K562 (cell line): ENCODE data around the gene OLFML3. TPM values are rescaled to one million over a fixed set of nuclear protein-coding genes. Genes with fewer than 3 reads are reported as not detected.

Experiments used
- ARID1B ChIP-seq: fragments of 450-650 bp; IDR thresholded peaks from 2 replicates; pipeline ENCODE4 v1.6.1; 2016; ENCODE audit warnings: antibody characterized with exemption, mild to moderate bottlenecking, inconsistent platforms
- GATAD2B ChIP-seq: fragments of 450-650 bp; IDR thresholded peaks from 2 replicates; pipeline ENCODE4 v1.6.1; 2017; ENCODE audit warnings: mild to moderate bottlenecking, borderline replicate concordance
- GTF2E2 ChIP-seq: fragments of 200-800 bp; sonication (Bioruptor generic); IDR thresholded peaks from 2 replicates; pipeline ENCODE4 v1.6.1; 2016; ENCODE audit warnings: missing genetic modification characterization, missing compliant biosample characterization
- HDAC2 ChIP-seq: fragments of 450-650 bp; IDR thresholded peaks from 2 replicates; pipeline ENCODE4 v1.6.1; 2016; ENCODE audit warnings: mild to moderate bottlenecking
- MTA1 ChIP-seq: fragments of 450-650 bp; IDR thresholded peaks from 2 replicates; pipeline ENCODE4 v1.6.1; 2017; ENCODE audit warnings: borderline replicate concordance
- MYNN ChIP-seq, 2 experiments: sonication (generic); formaldehyde crosslinking in 1 of 2; IDR thresholded peaks; 2 replicates each; pipeline versions ENCODE4 v1.5.0 to v1.6.1; 2016 to 2020; ENCODE audit warnings: antibody characterized with exemption in 1 of 2, missing genetic modification reagents in 1 of 2
- NFE2 ChIP-seq: IDR thresholded peaks from 2 replicates; pipeline ENCODE4 v1.6.1; 2014; ENCODE audit warnings: antibody characterized with exemption, low read depth
- RAD21 ChIP-seq, 2 experiments: fragments of 250-450 bp in 1 of 2; fragments of 450-650 bp in 1 of 2; sonication (Bioruptor Pico) in 1 of 2; formaldehyde crosslinking in 1 of 2; IDR thresholded peaks in 1 of 2; conservative IDR thresholded peaks in 1 of 2; 2 replicates each; pipeline versions ENCODE4 v1.4.0 to v1.8.0; 2020 to 2022; ENCODE audit warnings: mild to moderate bottlenecking in 2 of 2, moderate library complexity in 1 of 2
- SMARCE1 ChIP-seq: fragments of 450-650 bp; IDR thresholded peaks from 2 replicates; pipeline ENCODE4 v1.7.1; 2016; ENCODE audit warnings: mild to moderate bottlenecking
- TBP ChIP-seq: optimal IDR thresholded peaks from 2 replicates; pipeline ENCODE3; 2011; ENCODE audit warnings: low read depth, low read length, improper control_type of control experiment
- TOE1 ChIP-seq, 2 experiments: fragments of 450-650 bp in 1 of 2; sonication (generic) in 1 of 2; formaldehyde crosslinking in 1 of 2; IDR thresholded peaks; 2 replicates each; pipeline versions ENCODE4 v1.7.1 to v1.8.0; 2016 to 2022; ENCODE audit warnings: borderline replicate concordance in 2 of 2, mild to moderate bottlenecking in 2 of 2, antibody characterized with exemption in 1 of 2, inconsistent platforms in 1 of 2, low read depth in 1 of 2, missing genetic modification reagents in 1 of 2, moderate library complexity in 1 of 2
- YY1 ChIP-seq, 3 experiments: IDR thresholded peaks; 2 replicates each; pipeline ENCODE4 v1.6.1; 2011; ENCODE audit warnings: low read length in 2 of 3, mild to moderate bottlenecking in 2 of 3, moderate library complexity in 2 of 3, borderline replicate concordance in 1 of 3, control low read depth in 1 of 3, low read depth in 1 of 3; ENCODE audit not compliant: insufficient read depth in 3 of 3, insufficient replicate concordance in 2 of 3, control insufficient read depth in 1 of 3, insufficient read length in 1 of 3; ENCODE audit errors: extremely low read depth in 1 of 3
- ZC3H4 ChIP-seq: sonication (generic); formaldehyde crosslinking; IDR thresholded peaks from 2 replicates; pipeline ENCODE4 v1.9.0; 2021; ENCODE audit warnings: missing genetic modification reagents, borderline replicate concordance
- ZNF76 ChIP-seq: fragments of 250-450 bp; sonication (Bioruptor Pico); IDR thresholded peaks from 2 replicates; pipeline ENCODE4 v1.4.0; 2020; ENCODE audit warnings: mild to moderate bottlenecking, moderate library complexity, borderline replicate concordance
- polyA plus RNA-seq, 8 experiments: library from polyadenylated mRNA; depleted of rRNA in 4 of 8; stranded (reverse) in 5 of 8; unstranded in 3 of 8; fragments of >200 nt; fragmentation: Nextera tagmentation in 2 of 8; fragmentation: Illumina TruSeq in 1 of 8; extraction: Ambion mirVana in 2 of 8; extraction: Trizol in 1 of 8; gene quantifications; 2 replicates each; pipeline versions ENCODE4 v1.2.1 to v1.2.3, GENCODE V29; 2011 to 2014; ENCODE audit warnings: inconsistent platforms in 1 of 8, missing spikeins in 1 of 8
- total RNA-seq, 7 experiments: library from RNA; depleted of rRNA in 6 of 7; stranded (reverse); fragments of >200 nt in 6 of 7; fragmentation: Illumina TruSeq in 2 of 7; extraction: Trizol in 2 of 7; gene quantifications; 2 replicates each; pipeline versions ENCODE4 v1.2.1 to v1.2.3, GENCODE V29; 2011 to 2021; ENCODE audit warnings: low replicate concordance in 1 of 7
- TF ChIP-seq, protein P1 (sequence below): fragments of 450-650 bp; formaldehyde crosslinking; IDR thresholded peaks from 2 replicates; pipeline ENCODE4 v1.4.0; 2022; ENCODE audit warnings: missing genetic modification characterization
- TF ChIP-seq, protein P2 (sequence below), 3 experiments: fragments of 200-800 bp in 1 of 3; sonication (Bioruptor generic) in 1 of 3; sonication (generic) in 1 of 3; formaldehyde crosslinking in 1 of 3; IDR thresholded peaks; 2 replicates each; pipeline versions ENCODE4 v1.6.1 to v1.8.0; 2016 to 2022; ENCODE audit warnings: mild to moderate bottlenecking in 2 of 3, missing compliant biosample characterization in 2 of 3, missing genetic modification characterization in 2 of 3, missing genetic modification reagents in 1 of 3
- TF ChIP-seq, protein P3 (sequence below): fragments of 200-800 bp; sonication (Bioruptor generic); IDR thresholded peaks from 2 replicates; pipeline ENCODE4 v1.6.1; 2017; ENCODE audit warnings: missing genetic modification characterization, missing compliant biosample characterization
- TF ChIP-seq, protein P4 (sequence below): fragments of 450-650 bp; IDR thresholded peaks from 2 replicates; pipeline ENCODE4 v1.6.1; 2016

The OLFML3 gene
- total and polyA plus RNA-seq, 9 of the 15 experiments (the other 6 are each of a cell fraction or from before 2014, with no cell fraction given): 0.07 to 0.13 (median 0.07) TPM; not detected in 6

DNA sequence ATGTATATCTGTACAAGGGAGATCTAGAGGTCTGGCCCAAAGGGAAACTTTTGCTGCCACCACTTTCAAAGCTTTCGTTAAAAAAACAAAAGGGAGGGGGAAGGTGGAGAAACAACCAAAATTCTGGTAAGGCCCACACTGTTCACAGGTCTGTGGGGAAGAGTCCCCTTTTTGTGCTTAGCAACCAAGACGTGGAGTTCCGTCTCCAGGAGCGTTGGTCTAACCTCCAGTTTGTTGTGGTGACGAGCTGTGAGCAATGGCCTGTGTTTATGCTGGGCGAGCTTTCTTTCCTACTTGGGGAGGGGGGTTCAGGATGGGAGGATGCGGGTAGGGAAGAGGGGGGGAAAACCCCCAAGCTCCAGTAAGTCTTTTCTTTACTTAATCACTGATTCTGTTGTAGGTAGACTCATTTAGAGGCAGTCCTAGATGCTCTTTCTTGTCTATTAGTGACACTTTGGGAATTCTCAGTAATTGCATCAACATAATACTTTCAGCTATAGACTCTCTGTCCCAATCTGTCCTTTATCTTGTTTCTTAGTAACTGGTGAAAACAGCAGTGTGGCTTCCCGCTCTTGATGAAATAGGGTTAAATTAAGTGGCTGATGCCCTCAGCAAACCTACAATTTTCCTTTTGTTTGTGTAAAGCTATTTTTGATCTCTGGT, 48.6 kb upstream of the OLFML3 start (continued):
- TF ChIP-seq, protein P1, sequence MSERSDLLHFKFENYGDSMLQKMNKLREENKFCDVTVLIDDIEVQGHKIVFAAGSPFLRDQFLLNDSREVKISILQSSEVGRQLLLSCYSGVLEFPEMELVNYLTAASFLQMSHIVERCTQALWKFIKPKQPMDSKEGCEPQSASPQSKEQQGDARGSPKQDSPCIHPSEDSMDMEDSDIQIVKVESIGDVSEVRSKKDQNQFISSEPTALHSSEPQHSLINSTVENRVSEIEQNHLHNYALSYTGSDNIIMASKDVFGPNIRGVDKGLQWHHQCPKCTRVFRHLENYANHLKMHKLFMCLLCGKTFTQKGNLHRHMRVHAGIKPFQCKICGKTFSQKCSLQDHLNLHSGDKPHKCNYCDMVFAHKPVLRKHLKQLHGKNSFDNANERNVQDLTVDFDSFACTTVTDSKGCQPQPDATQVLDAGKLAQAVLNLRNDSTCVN: no peak
- TF ChIP-seq GTF2E2 (tag) (peak; percentile 64; the same call in 1 of the 2 replicates), SMARCE1 (peak; percentile 18; the same call in 1 of the 2 replicates), MYNN (IDR thresholded peaks at IDR 0.05) (peak; percentile 91), MYNN (CRISPR knock-in tag; IDR thresholded peaks at IDR 0.05) (no peak; the same call in 1 of the 2 replicates), YY1 (IDR thresholded peaks at IDR 0.05; ENCODE audit: borderline replicate concordance in 1 of 3, control insufficient read depth in 1 of 3, extremely low read depth in 1 of 3, insufficient read depth in 3 of 3, insufficient read length in 1 of 3, insufficient replicate concordance in 2 of 3, low read depth in 1 of 3, low read length in 2 of 3) (peak in 1 of 3 experiments; percentile 13), ZC3H4 (peak; percentile 2; the same call in 1 of the 2 replicates), MTA1 (no peak), ARID1B (peak; percentile 16; the same call in 1 of the 2 replicates), TBP (peak; percentile 35), HDAC2 (peak; percentile 11; the same call in 1 of the 2 replicates), ZNF76 (CRISPR knock-in tag) (no peak), NFE2 (no peak), TOE1 (IDR thresholded peaks at IDR 0.05; ENCODE audit: borderline replicate concordance) (peak; percentile 48; the same call in 1 of the 2 replicates), TOE1 (CRISPR knock-in tag; IDR thresholded peaks at IDR 0.05; ENCODE audit: borderline replicate concordance, low read depth) (0 out of 2 replicates have a peak, but pooled peaks have one; percentile 11), RAD21 (CRISPR knock-in tag; conservative IDR thresholded peaks at IDR 0.05 in 1 of 2, IDR thresholded peaks at IDR 0.05 in 1 of 2) (no peak), GATAD2B (no peak)
- TF ChIP-seq, protein P2, sequence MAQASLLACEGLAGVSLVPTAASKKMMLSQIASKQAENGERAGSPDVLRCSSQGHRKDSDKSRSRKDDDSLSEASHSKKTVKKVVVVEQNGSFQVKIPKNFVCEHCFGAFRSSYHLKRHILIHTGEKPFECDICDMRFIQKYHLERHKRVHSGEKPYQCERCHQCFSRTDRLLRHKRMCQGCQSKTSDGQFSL (CRISPR knock-in tag; IDR thresholded peaks at IDR 0.05): no peak
- TF ChIP-seq, protein P2 (tag; IDR thresholded peaks at IDR 0.05): 0 out of 4 replicates have a peak, but pooled peaks of 1 of the 2 experiments have one; percentile 18
- TF ChIP-seq, protein P3, sequence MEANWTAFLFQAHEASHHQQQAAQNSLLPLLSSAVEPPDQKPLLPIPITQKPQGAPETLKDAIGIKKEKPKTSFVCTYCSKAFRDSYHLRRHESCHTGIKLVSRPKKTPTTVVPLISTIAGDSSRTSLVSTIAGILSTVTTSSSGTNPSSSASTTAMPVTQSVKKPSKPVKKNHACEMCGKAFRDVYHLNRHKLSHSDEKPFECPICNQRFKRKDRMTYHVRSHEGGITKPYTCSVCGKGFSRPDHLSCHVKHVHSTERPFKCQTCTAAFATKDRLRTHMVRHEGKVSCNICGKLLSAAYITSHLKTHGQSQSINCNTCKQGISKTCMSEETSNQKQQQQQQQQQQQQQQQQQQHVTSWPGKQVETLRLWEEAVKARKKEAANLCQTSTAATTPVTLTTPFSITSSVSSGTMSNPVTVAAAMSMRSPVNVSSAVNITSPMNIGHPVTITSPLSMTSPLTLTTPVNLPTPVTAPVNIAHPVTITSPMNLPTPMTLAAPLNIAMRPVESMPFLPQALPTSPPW (CRISPR knock-in tag): peak; percentile 53
- TF ChIP-seq, protein P4, sequence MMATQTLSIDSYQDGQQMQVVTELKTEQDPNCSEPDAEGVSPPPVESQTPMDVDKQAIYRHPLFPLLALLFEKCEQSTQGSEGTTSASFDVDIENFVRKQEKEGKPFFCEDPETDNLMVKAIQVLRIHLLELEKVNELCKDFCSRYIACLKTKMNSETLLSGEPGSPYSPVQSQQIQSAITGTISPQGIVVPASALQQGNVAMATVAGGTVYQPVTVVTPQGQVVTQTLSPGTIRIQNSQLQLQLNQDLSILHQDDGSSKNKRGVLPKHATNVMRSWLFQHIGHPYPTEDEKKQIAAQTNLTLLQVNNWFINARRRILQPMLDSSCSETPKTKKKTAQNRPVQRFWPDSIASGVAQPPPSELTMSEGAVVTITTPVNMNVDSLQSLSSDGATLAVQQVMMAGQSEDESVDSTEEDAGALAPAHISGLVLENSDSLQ: peak; percentile 29; the same call in 1 of the 2 replicates
